HL-60 (cell line): ENCODE data around the gene AGRN.

Source experiments
- DNase-seq, 2 experiments: peaks; one replicate each; pipeline ENCODE4 v3.0.0-alpha.2; 2010 to 2020; ENCODE audit warnings: low read depth in 1 of 2, low spot score in 1 of 2
- H3K27ac ChIP-seq: fragments of 250-450 bp; sonication (Bioruptor Pico); replicated peaks from 2 replicates; pipeline ENCODE4 v1.5.1; 2020; ENCODE audit warnings: mild to moderate bottlenecking, moderate library complexity
- H3K27me3 ChIP-seq: fragments of 250-450 bp; sonication (Bioruptor Pico); 2 replicates; pipeline ENCODE4 v1.5.1; 2021; ENCODE audit warnings: mild to moderate bottlenecking, moderate library complexity; ENCODE audit not compliant: insufficient read depth, poor library complexity, severe bottlenecking
- H3K4me3 ChIP-seq: replicated peaks from 2 replicates; pipeline ENCODE4 v1.5.1; 2011; ENCODE audit warnings: mild to moderate bottlenecking, control low read depth, low read length; ENCODE audit not compliant: insufficient read depth
- CTCF ChIP-seq: IDR thresholded peaks from one replicate; pipeline ENCODE4 v1.5.1; 2011; ENCODE audit warnings: low read length, control low read depth, inconsistent platforms; ENCODE audit not compliant: insufficient read depth
- GABPA ChIP-seq: IDR thresholded peaks from 2 replicates; pipeline ENCODE4 v1.6.1; 2012; ENCODE audit warnings: low read depth
- POLR2AphosphoS5 ChIP-seq: IDR thresholded peaks from 2 replicates; pipeline ENCODE4 v1.6.1; 2012; ENCODE audit warnings: low read depth
- SPI1 ChIP-seq: IDR thresholded peaks from 2 replicates; pipeline ENCODE4 v1.6.1; 2012; ENCODE audit warnings: low read depth, mild to moderate bottlenecking, borderline replicate concordance
- TF ChIP-seq, protein P1 (sequence below): IDR thresholded peaks from 2 replicates; pipeline ENCODE4 v1.6.1; 2012; ENCODE audit warnings: low read depth; ENCODE audit not compliant: insufficient replicate concordance

The AGRN gene

GRCh38 chr1:971751-972506 lies 48.0 kb upstream of the AGRN start:
- TF ChIP-seq CTCF (no peak), SPI1 (no peak), POLR2AphosphoS5 (no peak), GABPA (no peak)
- TF ChIP-seq, protein P1, sequence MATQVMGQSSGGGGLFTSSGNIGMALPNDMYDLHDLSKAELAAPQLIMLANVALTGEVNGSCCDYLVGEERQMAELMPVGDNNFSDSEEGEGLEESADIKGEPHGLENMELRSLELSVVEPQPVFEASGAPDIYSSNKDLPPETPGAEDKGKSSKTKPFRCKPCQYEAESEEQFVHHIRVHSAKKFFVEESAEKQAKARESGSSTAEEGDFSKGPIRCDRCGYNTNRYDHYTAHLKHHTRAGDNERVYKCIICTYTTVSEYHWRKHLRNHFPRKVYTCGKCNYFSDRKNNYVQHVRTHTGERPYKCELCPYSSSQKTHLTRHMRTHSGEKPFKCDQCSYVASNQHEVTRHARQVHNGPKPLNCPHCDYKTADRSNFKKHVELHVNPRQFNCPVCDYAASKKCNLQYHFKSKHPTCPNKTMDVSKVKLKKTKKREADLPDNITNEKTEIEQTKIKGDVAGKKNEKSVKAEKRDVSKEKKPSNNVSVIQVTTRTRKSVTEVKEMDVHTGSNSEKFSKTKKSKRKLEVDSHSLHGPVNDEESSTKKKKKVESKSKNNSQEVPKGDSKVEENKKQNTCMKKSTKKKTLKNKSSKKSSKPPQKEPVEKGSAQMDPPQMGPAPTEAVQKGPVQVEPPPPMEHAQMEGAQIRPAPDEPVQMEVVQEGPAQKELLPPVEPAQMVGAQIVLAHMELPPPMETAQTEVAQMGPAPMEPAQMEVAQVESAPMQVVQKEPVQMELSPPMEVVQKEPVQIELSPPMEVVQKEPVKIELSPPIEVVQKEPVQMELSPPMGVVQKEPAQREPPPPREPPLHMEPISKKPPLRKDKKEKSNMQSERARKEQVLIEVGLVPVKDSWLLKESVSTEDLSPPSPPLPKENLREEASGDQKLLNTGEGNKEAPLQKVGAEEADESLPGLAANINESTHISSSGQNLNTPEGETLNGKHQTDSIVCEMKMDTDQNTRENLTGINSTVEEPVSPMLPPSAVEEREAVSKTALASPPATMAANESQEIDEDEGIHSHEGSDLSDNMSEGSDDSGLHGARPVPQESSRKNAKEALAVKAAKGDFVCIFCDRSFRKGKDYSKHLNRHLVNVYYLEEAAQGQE, result no peak
- peaks cover 22% of the 10 kb centered on the region for H3K27me3 ChIP-seq

GRCh38 chr1:972726-973458 lies 47.0 kb upstream of the AGRN start:
- peaks cover 22% of the 10 kb centered on the region for H3K27me3 ChIP-seq
- no peak overlapping the region for H3K27ac ChIP-seq
- TF ChIP-seq GABPA, result no peak
- TF ChIP-seq CTCF, result no peak
- TF ChIP-seq POLR2AphosphoS5, result no peak
- no peak for TF ChIP-seq SPI1
- TF ChIP-seq, protein P1, result no peak
- DNase-seq, result no peak
- no peak overlapping the region for H3K4me3 ChIP-seq

More at GRCh38 chr1:971751-972506, 48.0 kb upstream of the AGRN start:
- Histone ChIP-seq H3K4me3 (no peak overlapping the region), H3K27ac (no peak overlapping the region)
- no peak for DNase-seq

- Histone ChIP-seq H3K27me3 (peaks cover 22% of the 10 kb centered on the region), H3K27ac (no peak overlapping the region), H3K4me3 (no peak overlapping the region)
- TF ChIP-seq, protein P1, result no peak
- no peak for TF ChIP-seq CTCF
- TF ChIP-seq GABPA, result no peak
- TF ChIP-seq SPI1, result no peak
- no peak for TF ChIP-seq POLR2AphosphoS5
- DNase-seq, result no peak
These were observed 46.2 kb upstream of the AGRN start for GRCh38 chr1:973459-974292.
